ENCODE data around the gene FAM222B.
A peak's percentile ranks its signal among the peaks of the same experiment; 100 is the strongest.
"Not testable (repeated sequence)": the region's sequence is repeated elsewhere in the genome, so short reads cannot be mapped to it uniquely, and the experiment has no call there.

FAM222B gene

DNA sequence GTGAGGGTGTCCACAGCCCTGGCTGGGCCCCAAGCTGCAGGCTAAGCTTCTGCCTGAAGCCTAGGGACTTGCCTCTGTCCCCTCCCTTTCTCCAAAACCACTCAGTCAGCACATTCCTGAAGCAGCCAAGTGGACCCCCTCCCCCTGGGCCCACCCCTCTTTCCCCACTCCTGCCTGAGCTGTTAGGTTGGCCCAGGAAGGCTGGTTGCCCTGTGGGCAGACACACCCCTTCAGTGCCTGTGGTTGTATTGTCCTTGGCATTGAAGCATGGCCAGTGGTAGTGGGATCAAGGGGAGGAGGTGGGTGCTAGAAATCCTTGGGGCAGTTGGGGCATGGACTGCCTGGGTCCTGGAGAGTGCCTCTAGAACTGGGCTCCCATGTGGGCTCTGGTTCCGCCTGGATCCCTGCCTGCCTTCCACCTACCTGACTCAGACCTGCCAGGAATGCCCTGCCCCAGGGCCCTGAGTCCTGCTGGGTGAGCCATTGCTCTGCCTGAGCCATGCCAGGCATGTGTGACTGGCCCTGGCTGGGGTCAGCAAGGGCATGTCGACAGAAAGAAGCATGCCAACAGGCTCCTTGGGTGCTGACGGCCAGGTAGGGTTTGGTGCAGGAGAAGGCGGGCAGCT lies 96.7 kb downstream of the FAM222B start:
- TF ChIP-seq POLR2A (IDR thresholded peaks at IDR 0.05; ENCODE audit: low read depth, low read length), result no peak
- peak; percentile 83 for DNase-seq (ENCODE audit: insufficient read length, low spot score)
- FAIRE-seq, result no peak

DNA sequence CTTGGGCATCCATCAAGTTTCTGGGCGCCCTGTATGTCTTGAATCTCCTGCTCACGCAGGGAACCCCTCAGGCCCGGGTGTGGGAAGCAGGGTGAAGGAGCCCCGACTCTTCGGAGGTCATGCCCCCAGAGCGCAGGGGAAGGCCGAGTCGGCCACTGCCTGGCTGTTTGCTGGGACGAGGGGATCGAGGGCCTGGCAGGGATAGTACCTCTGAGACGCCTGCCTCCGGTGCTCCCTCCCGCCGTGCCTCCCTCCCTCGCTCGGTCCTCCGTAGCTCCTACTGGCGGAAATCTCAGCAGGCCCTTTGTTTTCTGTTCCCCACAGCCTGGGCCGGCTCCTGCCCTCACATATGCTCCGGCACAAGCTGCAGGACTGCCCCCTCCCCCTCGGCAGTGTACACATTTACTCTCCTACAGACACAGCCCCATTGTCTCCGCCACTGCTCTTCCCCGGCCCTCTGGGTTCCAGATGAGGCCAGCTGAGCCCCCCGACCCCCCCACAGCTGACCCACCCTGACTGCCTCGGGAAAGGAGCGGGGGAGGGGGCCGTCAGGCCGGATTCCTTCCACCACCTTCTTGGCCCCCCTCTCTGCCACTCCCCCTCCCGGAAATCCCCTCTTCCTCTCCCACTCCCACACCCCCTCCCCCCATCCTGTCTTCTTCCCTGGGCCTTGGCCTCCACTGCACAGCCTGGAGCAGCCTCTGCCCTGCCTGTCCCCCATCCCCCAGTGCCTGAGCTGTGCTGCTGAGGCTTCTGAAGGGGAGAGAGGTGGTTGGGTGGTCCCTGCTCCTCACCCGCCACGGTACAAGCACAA lies 97.4 kb downstream of the FAM222B start:
- TF ChIP-seq POLR2A (IDR thresholded peaks at IDR 0.05; ENCODE audit: low read depth, low read length), result peak; percentile 33; the same call in 1 of the 2 replicates
- FAIRE-seq, result no peak
- no peak for DNase-seq (ENCODE audit: insufficient read length, low spot score)

DNA sequence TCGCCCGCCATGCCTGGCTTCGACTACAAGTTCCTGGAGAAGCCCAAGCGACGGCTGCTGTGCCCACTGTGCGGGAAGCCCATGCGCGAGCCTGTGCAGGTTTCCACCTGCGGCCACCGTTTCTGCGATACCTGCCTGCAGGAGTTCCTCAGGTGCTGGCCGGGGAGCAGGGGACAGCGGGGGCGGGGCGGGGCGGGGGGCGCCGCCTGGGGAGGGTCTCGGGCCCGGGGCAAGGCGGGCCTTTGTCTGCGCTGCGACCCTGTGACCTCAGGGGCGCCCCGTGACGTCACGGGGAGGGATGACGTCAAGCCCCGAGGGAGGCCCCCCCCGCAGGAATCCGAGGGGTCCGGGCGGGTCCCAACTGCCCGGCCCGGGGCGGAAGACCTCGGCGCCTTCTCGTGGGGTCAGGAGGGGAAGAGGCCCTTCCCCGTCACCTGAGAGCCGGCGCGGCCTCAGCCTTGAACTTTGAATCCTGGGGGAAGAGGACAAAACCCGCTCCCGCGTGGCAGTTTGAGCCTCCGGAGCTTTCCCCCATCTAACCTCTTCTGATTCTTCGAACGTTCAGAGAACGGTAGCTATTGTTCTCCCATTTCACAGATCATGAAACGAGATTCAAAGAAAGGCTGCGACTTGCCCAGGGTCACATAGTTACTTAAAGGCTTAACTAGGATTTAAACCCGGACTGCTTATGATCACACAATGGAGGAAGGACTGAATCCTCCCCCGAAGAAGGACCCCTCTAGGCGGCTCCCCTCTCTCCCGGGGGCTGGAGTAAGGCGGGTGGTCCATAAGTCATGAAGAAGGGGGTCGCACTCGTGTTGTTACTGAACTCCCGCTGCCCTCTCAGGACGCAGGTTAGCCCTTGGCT lies 98.3 kb downstream of the FAM222B start:
- DNase-seq (ENCODE audit: insufficient read length, low spot score), result no peak
- FAIRE-seq, result no peak
- peak; percentile 17; the same call in 1 of the 2 replicates for TF ChIP-seq POLR2A (IDR thresholded peaks at IDR 0.05; ENCODE audit: low read depth, low read length)

DNA sequence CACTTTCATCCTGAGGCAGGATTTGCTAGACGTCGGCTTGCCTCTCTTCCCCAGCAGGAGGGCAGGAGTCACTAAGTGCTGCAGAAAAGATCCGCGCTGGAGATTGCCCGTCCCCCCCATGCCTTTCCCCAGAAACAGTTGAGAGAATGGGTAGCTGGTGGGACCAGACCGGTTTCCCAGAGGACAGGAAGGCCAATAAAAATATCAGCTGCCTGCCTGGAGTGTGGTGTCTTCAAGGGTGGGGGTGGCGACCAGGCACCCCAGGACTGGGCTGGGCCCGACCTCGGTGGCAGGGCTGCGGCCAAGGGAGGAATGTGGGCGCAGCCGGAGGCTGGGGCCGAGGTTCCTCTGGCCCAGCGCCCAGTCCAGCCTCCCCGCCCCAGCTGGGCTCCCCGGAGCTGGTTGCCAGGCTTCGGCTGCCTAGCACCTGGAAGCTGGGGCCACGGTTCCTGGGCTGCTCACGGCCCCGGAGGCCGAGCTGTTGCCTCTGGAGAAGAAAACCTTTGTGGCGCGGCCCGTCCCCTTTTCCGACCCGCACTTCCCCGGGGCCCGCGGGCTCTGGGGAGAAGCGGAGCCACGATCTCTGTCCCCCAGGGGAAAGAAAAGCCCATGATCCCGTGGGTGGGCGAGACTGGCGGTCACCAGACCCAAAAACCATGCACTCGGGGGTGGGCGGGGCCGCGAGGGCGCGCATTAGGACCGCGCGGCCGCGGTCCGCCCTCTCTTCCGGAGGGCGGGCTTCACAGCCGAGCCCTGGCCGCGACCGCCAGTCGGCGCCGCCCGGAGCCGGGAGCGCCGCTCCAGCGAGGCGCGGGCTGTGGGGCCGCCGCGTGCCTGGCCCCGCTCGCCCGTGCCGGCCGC lies 99.1 kb downstream of the FAM222B start, which contains the start of gene TRAF4:
TRAF4 (plus strand) TSS at position 769 of the 861 bp plus-strand sequence. CDS start 102 bp downstream, outside the sequence.
- peak; percentile 100 for TF ChIP-seq POLR2A (IDR thresholded peaks at IDR 0.05; ENCODE audit: low read depth, low read length)
- FAIRE-seq (no peak), DNase-seq (ENCODE audit: insufficient read length, low spot score) (peak; percentile 97)

DNA sequence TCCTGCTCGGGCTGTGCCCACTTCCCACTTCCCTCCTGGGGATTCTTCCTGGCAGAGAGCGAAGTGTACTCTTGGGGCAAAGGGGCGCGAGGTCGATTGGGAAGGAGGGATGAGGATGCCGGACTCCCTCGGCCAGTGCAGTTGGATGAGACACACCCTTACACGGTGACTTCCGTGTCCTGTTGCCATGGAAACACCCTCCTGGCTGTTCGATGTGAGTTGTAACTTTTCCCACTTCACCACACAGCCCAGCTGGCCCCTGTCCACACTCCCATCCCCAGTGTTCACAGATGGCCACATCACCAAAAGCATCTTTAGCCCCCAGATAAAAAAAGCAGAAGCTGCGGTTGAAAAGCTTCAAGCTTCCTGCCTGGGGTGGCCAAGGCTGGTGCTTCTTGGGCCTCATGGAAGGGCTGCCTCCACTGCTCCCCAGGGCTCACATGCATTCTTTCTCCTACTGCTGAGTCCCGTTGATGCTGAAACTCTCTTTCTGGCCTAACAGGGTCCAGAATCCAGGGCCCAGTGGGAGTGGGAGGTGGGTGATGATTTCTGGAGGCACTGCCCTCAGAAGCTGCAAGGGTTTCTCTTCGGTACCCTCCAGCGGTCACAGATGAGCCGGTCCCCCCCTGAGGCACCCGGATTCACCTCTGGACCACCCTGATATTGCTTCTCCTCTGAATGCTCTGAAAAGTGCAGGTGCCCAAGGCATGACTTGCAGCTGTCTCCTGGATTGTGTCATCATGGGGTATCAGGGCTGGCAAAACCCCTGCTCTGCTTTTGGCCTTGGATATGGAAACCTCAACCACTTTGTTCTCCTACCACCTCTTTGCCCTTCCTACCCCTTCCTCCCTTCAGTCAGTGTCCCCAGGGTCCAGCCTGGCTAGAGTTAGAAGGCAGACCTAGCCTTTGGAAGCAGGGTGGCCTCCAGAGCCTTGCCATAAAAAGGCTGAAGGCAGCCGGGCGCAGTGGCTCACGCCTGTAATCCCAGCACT lies 100.9 kb downstream of the FAM222B start:
- no peak for DNase-seq (ENCODE audit: insufficient read length, low spot score)
- no peak for FAIRE-seq

DNA sequence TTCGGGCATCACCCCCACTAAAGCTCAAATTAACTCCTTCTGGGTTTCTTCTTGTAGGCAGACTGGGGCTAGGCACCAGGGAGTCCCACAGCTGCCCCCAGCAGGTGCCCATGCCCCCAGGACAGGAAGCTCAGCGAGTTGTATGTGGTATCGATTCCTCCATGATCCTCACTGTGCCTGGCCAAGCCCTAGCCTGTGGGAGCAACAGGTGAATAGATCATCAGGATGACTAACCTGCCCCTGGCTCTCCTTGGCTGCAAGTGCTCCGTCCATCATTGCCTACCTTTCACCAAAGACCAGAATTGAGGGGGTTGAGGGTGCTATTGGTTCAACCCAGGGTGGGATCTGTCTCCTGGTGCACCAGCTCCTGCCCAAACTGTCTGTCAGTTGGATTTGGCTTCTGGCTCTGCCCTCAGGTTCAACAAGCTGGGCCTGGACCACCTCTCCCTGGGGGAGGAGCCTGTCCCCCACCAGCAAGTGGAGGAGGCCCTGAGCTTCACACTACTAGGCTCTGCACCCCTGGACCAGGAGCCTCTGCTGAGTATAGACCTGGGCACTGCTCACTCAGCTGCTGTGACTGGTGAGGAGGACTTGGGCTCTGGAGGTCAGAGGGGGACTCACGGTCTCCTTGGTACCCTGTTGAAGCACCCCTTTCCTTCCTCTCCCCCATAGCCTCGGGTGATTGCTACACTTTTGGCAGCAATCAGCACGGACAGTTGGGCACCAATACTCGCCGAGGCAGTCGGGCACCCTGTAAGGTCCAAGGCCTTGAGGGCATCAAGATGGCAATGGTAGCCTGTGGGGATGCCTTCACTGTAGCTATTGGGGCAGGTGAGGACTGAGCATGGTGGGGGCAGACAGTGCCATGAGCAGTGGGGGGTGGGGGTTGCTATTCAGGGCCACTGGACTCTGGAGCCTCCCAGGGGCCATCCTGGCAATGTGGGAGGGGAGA lies 101.9 kb downstream of the FAM222B start:
- no peak for DNase-seq (ENCODE audit: insufficient read length, low spot score)
- TF ChIP-seq POLR2A (IDR thresholded peaks at IDR 0.05; ENCODE audit: low read depth, low read length), result no peak
- no peak for FAIRE-seq

More for the DNA sequence above, 100.9 kb downstream of the FAM222B start:
- TF ChIP-seq POLR2A (IDR thresholded peaks at IDR 0.05; ENCODE audit: low read depth, low read length), result no peak

DNA sequence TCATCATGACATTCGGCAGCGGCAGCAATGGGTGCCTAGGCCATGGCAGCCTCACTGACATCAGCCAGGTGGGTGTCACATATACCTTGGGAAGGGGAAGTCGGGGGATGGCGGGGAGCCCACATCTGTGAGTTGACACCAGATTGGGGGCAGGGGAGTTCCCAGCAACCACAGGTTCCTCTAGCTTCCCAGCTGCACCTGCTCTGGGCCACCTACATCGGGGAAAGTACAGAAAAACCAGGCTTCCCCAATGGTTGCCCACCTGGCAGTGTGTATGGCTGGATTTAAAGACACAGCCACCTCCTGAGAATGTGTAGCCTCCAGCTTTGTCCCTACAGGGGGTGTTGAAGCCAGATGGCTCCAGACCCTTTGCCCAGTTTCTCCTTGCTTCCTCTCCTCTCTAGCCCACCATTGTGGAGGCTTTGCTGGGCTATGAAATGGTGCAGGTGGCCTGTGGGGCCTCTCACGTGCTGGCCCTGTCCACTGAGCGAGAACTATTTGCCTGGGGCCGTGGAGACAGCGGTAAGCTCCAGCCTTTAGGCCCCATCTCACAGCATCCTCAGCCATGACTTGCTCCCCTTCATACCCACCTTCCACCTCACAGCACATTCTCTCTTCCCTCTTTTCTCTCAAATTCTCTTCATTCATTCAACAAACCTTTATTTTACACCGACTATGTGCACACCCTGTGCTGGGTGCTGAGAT lies 103.8 kb downstream of the FAM222B start:
- TF ChIP-seq POLR2A (IDR thresholded peaks at IDR 0.05; ENCODE audit: low read depth, low read length), result no peak
- no peak for FAIRE-seq
- no peak for DNase-seq (ENCODE audit: insufficient read length, low spot score)

DNA sequence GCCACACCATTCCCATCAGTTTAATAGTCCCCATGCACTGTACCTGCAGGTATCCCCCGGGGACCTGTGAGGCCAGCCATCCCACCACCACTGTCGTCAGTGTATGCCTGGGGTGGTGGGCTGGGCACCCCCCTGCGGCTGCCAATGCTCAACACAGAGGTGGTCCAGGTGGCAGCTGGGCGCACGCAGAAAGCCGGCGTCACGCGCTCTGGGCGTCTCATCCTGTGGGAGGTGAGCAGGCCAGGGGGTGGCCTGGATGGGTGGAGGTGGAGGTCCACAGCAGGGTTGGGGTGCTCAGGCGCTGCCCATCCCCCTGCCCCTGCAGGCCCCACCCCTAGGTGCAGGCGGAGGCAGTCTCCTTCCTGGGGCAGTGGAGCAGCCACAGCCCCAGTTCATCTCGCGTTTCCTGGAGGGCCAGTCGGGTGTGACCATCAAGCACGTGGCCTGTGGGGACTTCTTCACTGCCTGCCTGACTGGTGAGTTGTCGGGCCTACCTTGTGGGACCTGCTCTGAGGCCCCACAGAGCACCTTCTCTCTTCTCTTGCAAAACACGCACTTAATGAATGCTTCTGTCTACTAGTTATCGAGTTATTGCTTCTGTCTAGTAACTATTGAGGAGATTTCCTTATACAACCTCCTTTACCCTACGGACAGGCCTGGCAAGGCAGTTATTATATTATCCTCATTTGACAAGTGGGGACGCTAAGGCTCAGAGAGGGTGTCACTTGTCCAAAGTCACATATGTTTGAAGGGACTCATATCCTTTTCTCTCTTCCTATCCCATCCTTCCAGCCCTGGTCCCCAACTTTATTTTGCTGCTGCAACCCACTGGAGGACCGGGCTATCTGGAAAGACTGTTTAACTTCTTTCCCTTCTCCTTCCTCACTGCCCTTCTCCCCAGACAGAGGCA lies 104.6 kb downstream of the FAM222B start:
- no peak for TF ChIP-seq POLR2A (IDR thresholded peaks at IDR 0.05; ENCODE audit: low read depth, low read length)
- FAIRE-seq, result no peak
- DNase-seq (ENCODE audit: insufficient read length, low spot score), result no peak

DNA sequence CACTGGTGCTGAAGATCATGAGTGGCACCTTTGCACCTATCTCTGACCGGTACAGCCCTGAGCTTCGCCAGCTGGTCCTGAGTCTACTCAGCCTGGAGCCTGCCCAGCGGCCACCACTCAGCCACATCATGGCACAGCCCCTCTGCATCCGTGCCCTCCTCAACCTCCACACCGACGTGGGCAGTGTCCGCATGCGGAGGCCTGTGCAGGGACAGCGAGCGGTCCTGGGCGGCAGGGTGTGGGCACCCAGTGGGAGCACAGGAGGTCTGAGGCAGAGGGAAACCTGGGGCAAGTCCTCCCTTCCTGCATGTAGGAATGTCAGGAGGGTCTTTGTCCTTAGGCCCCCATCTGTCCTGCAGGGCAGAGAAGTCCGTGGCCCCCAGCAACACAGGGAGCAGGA lies 105.3 kb downstream of the FAM222B start:
- FAIRE-seq (no peak), DNase-seq (ENCODE audit: insufficient read length, low spot score) (no peak)
- no peak for TF ChIP-seq POLR2A (IDR thresholded peaks at IDR 0.05; ENCODE audit: low read depth, low read length)

DNA sequence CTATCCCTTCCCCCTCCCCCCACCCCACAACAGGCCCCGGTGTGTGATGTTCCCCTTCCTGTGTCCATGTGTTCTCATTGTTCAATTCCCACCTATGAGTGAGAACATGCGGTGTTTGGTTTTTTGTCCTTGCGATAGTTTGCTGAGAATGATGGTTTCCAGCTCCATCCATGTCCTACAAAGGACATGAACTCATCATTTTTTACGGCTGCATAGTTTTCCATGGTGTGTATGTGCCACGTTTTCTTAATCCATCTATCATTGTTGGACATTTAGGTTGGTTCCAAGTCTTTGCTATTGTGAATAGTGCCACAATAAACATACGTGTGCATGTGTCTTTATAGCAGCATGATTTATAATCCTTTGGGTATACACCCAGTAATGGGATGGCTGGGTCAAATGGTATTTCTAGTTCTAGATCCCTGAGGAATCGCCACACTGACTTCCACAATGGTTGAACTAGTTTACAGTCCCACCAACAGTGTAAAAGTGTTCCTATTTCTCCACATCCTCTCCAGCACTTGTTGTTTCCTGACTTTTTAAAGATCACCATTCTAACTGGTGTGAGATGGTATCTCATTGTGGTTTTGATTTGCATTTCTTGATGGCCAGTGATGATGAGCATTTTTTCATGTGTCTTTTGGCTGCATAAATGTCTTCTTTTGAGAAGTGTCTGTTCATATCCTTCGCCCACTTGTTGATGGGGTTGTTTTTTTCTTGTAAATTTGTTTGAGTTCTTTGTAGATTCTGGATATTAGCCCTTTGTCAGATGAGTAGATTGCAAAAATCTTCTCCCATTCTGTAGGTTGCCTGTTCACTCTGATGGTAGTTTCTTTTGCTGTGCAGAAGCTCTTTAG lies 106.4 kb downstream of the FAM222B start:
- not testable (repeated sequence) for FAIRE-seq; DNase-seq (ENCODE audit: insufficient read length, low spot score)

All from H54 (cell line).